WTC11 (cell line): ENCODE data around the gene EBF3. TPM values are rescaled to one million over a fixed set of nuclear protein-coding genes. Genes with fewer than 3 reads are reported as not detected.

Experiments
- ATAC-seq: fragments of 200-7000 bp; cut with Tn5 transposase; 2 replicates; pipeline ENCODE4 v1.10.0; 2021; ENCODE audit warnings: mild to moderate bottlenecking, moderate library complexity
- CTCF ChIA-PET: fragments of 300-600 bp; sonication (Branson Sonifier 250); formaldehyde crosslinking; loops from one replicate; lab custom pipeline; 2021; ENCODE audit warnings: antibody characterized with exemption; lab: Charles Lee
- POLR2A ChIA-PET: fragments of 350-600 bp; sonication (Branson Sonifier 250); formaldehyde crosslinking; loops from one replicate; lab custom pipeline; 2021; ENCODE audit warnings: antibody characterized with exemption; lab: Charles Lee
- DNase-seq: peaks from one replicate; pipeline ENCODE4 v3.0.0; 2021; ENCODE audit warnings: low spot score
- H3K27ac Mint-ChIP-seq: 2 replicates; pipeline ENCODE4 v1.8.0; 2021; ENCODE audit warnings: mixed read lengths
- H3K27me3 Mint-ChIP-seq: 2 replicates; pipeline ENCODE4 v1.8.0; 2021; ENCODE audit warnings: low read depth, mild to moderate bottlenecking, moderate library complexity, mixed read lengths
- H3K36me3 Mint-ChIP-seq: 2 replicates; pipeline ENCODE4 v1.8.0; 2021; ENCODE audit warnings: mixed read lengths
- H3K4me1 Mint-ChIP-seq: 2 replicates; pipeline ENCODE4 v1.8.0; 2022; ENCODE audit warnings: mixed read lengths
- H3K4me3 Mint-ChIP-seq: 2 replicates; pipeline ENCODE4 v1.8.0; 2021; ENCODE audit warnings: mild to moderate bottlenecking, moderate library complexity, mixed read lengths
- H3K9me3 Mint-ChIP-seq: 2 replicates; pipeline ENCODE4 v1.8.0; 2021; ENCODE audit warnings: mixed read lengths
- AFF4 ChIP-seq: sonication (generic); formaldehyde crosslinking; IDR thresholded peaks from 2 replicates; pipeline ENCODE4 v1.8.1; 2023; ENCODE audit warnings: mild to moderate bottlenecking, missing genetic modification reagents, borderline replicate concordance
- ATF1 ChIP-seq: sonication (generic); formaldehyde crosslinking; IDR thresholded peaks from 2 replicates; pipeline ENCODE4 v1.8.1; 2023; ENCODE audit warnings: mild to moderate bottlenecking, moderate library complexity, missing genetic modification reagents
- CREB1 ChIP-seq: sonication (generic); formaldehyde crosslinking; IDR thresholded peaks from 2 replicates; pipeline ENCODE4 v1.8.0; 2023; ENCODE audit warnings: mild to moderate bottlenecking, missing genetic modification reagents
- E2F4 ChIP-seq: sonication (generic); formaldehyde crosslinking; IDR thresholded peaks from 2 replicates; pipeline ENCODE4 v1.8.1; 2022; ENCODE audit warnings: low read depth, mild to moderate bottlenecking, moderate library complexity, missing genetic modification reagents, borderline replicate concordance
- ERG ChIP-seq: fragments of 250-450 bp; sonication (Bioruptor Pico); IDR thresholded peaks from 2 replicates; pipeline ENCODE4 v1.8.0; 2021; ENCODE audit warnings: mild to moderate bottlenecking
- IRF2 ChIP-seq: sonication (generic); formaldehyde crosslinking; IDR thresholded peaks from 2 replicates; pipeline ENCODE4 v1.8.0; 2022; ENCODE audit warnings: low read depth, missing genetic modification reagents, borderline replicate concordance
- JAZF1 ChIP-seq: fragments of 250-450 bp; sonication (Bioruptor Pico); IDR thresholded peaks from 2 replicates; pipeline ENCODE4 v1.9.0; 2021; ENCODE audit warnings: moderate library complexity, mild to moderate bottlenecking, inconsistent platforms
- JUN ChIP-seq: sonication (generic); formaldehyde crosslinking; IDR thresholded peaks from 2 replicates; pipeline ENCODE4 v1.8.0; 2023; ENCODE audit warnings: mild to moderate bottlenecking, missing genetic modification reagents
- MLX ChIP-seq: sonication (generic); formaldehyde crosslinking; IDR thresholded peaks from 2 replicates; pipeline ENCODE4 v1.8.1; 2023; ENCODE audit warnings: mild to moderate bottlenecking, missing genetic modification reagents, moderate library complexity
- MXD4 ChIP-seq: fragments of 250-450 bp; sonication (Bioruptor Pico); IDR thresholded peaks from 2 replicates; pipeline ENCODE4 v1.8.0; 2021; ENCODE audit warnings: mild to moderate bottlenecking, moderate library complexity, borderline replicate concordance
- NFATC4 ChIP-seq: fragments of 250-450 bp; sonication (Bioruptor Pico); IDR thresholded peaks from 2 replicates; pipeline ENCODE4 v1.9.0; 2021; ENCODE audit warnings: mild to moderate bottlenecking
- NFE2L1 ChIP-seq: sonication (generic); formaldehyde crosslinking; IDR thresholded peaks from 2 replicates; pipeline ENCODE4 v1.8.1; 2023; ENCODE audit warnings: missing genetic modification reagents
- RELA ChIP-seq: sonication (generic); formaldehyde crosslinking; IDR thresholded peaks from 2 replicates; pipeline ENCODE4 v1.8.1; 2022; ENCODE audit warnings: missing genetic modification reagents, mild to moderate bottlenecking, borderline replicate concordance
- STAT6 ChIP-seq: sonication (generic); formaldehyde crosslinking; conservative IDR thresholded peaks from 2 replicates; pipeline ENCODE4 v1.8.1; 2023; ENCODE audit warnings: mild to moderate bottlenecking, low read depth, missing genetic modification reagents, moderate library complexity
- TP53 ChIP-seq: sonication (generic); formaldehyde crosslinking; IDR thresholded peaks from 2 replicates; pipeline ENCODE4 v1.8.1; 2023; ENCODE audit warnings: mild to moderate bottlenecking, missing genetic modification reagents
- ZNF263 ChIP-seq: sonication (generic); formaldehyde crosslinking; IDR thresholded peaks from 2 replicates; pipeline ENCODE4 v1.8.1; 2022; ENCODE audit warnings: low read depth, mild to moderate bottlenecking, moderate library complexity, missing genetic modification reagents
- ZNF416 ChIP-seq: fragments of 250-450 bp; sonication (Bioruptor Pico); IDR thresholded peaks from 2 replicates; pipeline ENCODE4 v1.9.0; 2021; ENCODE audit warnings: mild to moderate bottlenecking, inconsistent platforms
- ZNF423 ChIP-seq: fragments of 250-450 bp; sonication (Bioruptor Pico); IDR thresholded peaks from 2 replicates; pipeline ENCODE4 v2.1.2; 2022; ENCODE audit warnings: mild to moderate bottlenecking, moderate library complexity
- ZNF425 ChIP-seq: fragments of 250-450 bp; sonication (Bioruptor Pico); conservative IDR thresholded peaks from 2 replicates; pipeline ENCODE4 v1.9.0; 2021; ENCODE audit warnings: mild to moderate bottlenecking
- total RNA-seq: library from RNA; stranded (reverse); gene quantifications from 3 replicates; pipeline ENCODE4 v1.2.3, GENCODE V29; 2021

EBF3 gene
- total RNA-seq, 1 experiment from 2014 or later: 1.2 TPM

- TF ChIP-seq JUN (CRISPR knock-in tag) (no peak), RELA (CRISPR knock-in tag) (no peak), MLX (CRISPR knock-in tag) (no peak), TP53 (CRISPR knock-in tag) (no peak), CREB1 (no peak)
- Mint-ChIP-seq H3K4me1 (no peaks in the 10 kb centered on the region), H3K27ac (no peak overlapping the region), H3K27me3 (no peaks in the 10 kb centered on the region), H3K4me3 (no peak overlapping the region), H3K9me3 (peaks cover 30% of the 10 kb centered on the region), H3K36me3 (peaks cover 19% of the 10 kb centered on the region)
- POLR2A ChIA-PET: no interaction called here
- no peak for DNase-seq
- ATAC-seq: no peak
- CTCF ChIA-PET: no interaction called here
These were observed 147.4 kb downstream of the EBF3 start for GRCh38 chr10:129816656-129817045.

- no peak for ATAC-seq
- Mint-ChIP-seq H3K4me1 (no peaks in the 10 kb centered on the region), H3K4me3 (no peak overlapping the region), H3K9me3 (peaks cover 30% of the 10 kb centered on the region), H3K36me3 (peaks cover 19% of the 10 kb centered on the region), H3K27me3 (no peaks in the 10 kb centered on the region)
- ChIA-PET CTCF (no interaction called here), POLR2A (no interaction called here)
- TF ChIP-seq IRF2 (CRISPR knock-in tag): no peak
- no peak for TF ChIP-seq ZNF416 (CRISPR knock-in tag)
- no peak for TF ChIP-seq E2F4 (CRISPR knock-in tag)
- no peak for TF ChIP-seq ZNF263 (CRISPR knock-in tag)
- TF ChIP-seq NFATC4 (CRISPR knock-in tag): no peak
- no peak for TF ChIP-seq MXD4 (CRISPR knock-in tag)
- TF ChIP-seq JAZF1 (CRISPR knock-in tag): no peak
- TF ChIP-seq STAT6 (CRISPR knock-in tag): no peak
- no peak for TF ChIP-seq AFF4 (CRISPR knock-in tag)
- TF ChIP-seq ATF1: no peak
- no peak for TF ChIP-seq ZNF425 (CRISPR knock-in tag)
- no peak for TF ChIP-seq NFE2L1 (CRISPR knock-in tag)
- no peak for TF ChIP-seq ZNF423
- TF ChIP-seq ERG (CRISPR knock-in tag): no peak
- TF ChIP-seq TP53 (CRISPR knock-in tag): no peak
- TF ChIP-seq, all 79 proteins: peak for 0
- DNase-seq: no peak
- H3K27ac Mint-ChIP-seq: no peak overlapping the region
These were observed 148.0 kb downstream of the EBF3 start for GRCh38 chr10:129815898-129816655.
